Spleen (tissue), 7 donors: Measurements from ENCODE around the gene MREG.

ENCODE experiments used
- CTCF ChIP-seq, 11 experiments: fragments of 200-600 bp in 7 of 11; fragments of 450-650 bp in 4 of 11; sonication (generic) in 4 of 11; IDR thresholded peaks in 8 of 11; conservative IDR thresholded peaks in 3 of 11; 1 replicate in 7 of 11; 2 replicates in 4 of 11; pipeline versions ENCODE4 v1.4.0 to v1.8.0; 2016 to 2021; ENCODE audit warnings: antibody characterized with exemption in 11 of 11, inconsistent platforms in 4 of 11, mild to moderate bottlenecking in 1 of 11
- POLR2A ChIP-seq, 3 donors: fragments of 450-650 bp; IDR thresholded peaks; one replicate each; pipeline ENCODE4 v1.5.1; 2017; ENCODE audit warnings: antibody characterized with exemption in 3 of 3, mild to moderate bottlenecking in 1 of 3
- POLR2AphosphoS5 ChIP-seq, 3 donors: sonication (generic); formaldehyde crosslinking; IDR thresholded peaks; one replicate each; pipeline ENCODE4 v1.5.1; 2017; ENCODE audit warnings: antibody characterized with exemption in 3 of 3
- donor health status: DM: no; HTN: no; CAD: no; lungs with moderate emphysema.
- donor health status: DM: no; HTN: no; CAD: no.
- donor health status: DM: no; HTN: no; CAD: no.

GRCh38 chr2:216014006-216014405 lies 655 bp upstream of the MREG start:
- TF ChIP-seq POLR2A (IDR thresholded peaks at IDR 0.05): no peak
- no peak for TF ChIP-seq CTCF (IDR thresholded peaks at IDR 0.05 in 8 of 11, conservative IDR thresholded peaks at IDR 0.05 in 3 of 11)
- no peak for TF ChIP-seq POLR2AphosphoS5 (IDR thresholded peaks at IDR 0.05)
